ENCODE results near the gene GID8. TPM values are rescaled to one million over a fixed set of nuclear protein-coding genes. Genes with fewer than 3 reads are reported as not detected.

The GID8 gene
- total RNA-seq, 1 donor from 2014 or later: 35.8 TPM

DNA sequence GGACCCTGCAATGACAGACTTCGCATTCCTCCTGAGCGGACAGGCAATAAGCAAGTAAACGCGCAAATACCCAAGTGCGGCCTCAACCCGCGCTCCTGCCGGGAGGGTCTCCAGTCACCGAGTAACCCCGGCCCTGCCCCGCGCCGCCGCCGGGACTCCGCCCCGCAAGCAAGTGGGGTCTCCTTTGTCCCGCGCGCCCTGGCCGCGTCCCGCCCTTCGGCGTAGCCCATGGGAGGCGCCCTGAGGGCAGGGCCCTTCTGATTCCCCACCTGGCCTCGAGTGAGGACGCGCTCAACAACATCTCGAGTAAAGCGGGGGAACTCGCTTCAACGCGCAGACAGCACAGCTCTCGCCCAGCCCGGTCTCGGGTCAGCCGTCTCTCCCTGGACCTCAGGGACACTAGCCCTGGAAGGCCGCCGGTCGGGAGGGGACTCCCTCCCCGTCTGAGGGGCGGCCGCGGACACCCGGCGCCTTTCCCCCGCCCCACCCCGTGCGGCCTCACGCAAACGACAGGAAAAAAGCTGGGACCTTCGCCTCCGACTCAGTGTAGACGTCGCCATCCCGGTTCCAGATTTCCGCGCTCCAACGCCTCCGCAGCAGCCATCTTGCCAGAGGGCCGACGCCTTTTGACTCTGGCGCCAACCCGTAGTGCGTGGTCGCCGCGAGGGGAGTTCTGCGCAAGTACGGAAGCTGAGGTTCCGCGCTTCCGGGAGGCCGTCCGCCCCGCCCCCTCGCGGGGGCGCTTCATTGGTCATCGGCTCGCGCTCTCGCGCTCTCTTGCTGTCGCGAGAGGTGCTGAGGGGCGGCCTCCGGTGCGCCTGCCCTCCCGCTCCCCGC, 461 bp upstream of the GID8 start:
- H3K27me3 Mint-ChIP-seq (ENCODE audit: unreplicated experiment): no peaks in the 10 kb centered on the region
- H3K27ac Mint-ChIP-seq (ENCODE audit: unreplicated experiment): peak overlapping the region; percentile 96
- peaks cover 27% of the 10 kb centered on the region for H3K4me1 Mint-ChIP-seq (ENCODE audit: unreplicated experiment)
- TF ChIP-seq, protein P1, sequence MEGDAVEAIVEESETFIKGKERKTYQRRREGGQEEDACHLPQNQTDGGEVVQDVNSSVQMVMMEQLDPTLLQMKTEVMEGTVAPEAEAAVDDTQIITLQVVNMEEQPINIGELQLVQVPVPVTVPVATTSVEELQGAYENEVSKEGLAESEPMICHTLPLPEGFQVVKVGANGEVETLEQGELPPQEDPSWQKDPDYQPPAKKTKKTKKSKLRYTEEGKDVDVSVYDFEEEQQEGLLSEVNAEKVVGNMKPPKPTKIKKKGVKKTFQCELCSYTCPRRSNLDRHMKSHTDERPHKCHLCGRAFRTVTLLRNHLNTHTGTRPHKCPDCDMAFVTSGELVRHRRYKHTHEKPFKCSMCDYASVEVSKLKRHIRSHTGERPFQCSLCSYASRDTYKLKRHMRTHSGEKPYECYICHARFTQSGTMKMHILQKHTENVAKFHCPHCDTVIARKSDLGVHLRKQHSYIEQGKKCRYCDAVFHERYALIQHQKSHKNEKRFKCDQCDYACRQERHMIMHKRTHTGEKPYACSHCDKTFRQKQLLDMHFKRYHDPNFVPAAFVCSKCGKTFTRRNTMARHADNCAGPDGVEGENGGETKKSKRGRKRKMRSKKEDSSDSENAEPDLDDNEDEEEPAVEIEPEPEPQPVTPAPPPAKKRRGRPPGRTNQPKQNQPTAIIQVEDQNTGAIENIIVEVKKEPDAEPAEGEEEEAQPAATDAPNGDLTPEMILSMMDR (IDR thresholded peaks at IDR 0.05): no peak
- no peak overlapping the region for H3K4me3 Mint-ChIP-seq (ENCODE audit: unreplicated experiment)
- DNase-seq (ENCODE audit: extremely low spot score, unreplicated experiment): peak; percentile 99
- peaks cover 7% of the 10 kb centered on the region for H3K36me3 Mint-ChIP-seq (ENCODE audit: unreplicated experiment)
- H3K9me3 Mint-ChIP-seq (ENCODE audit: unreplicated experiment): no peaks in the 10 kb centered on the region

DNA sequence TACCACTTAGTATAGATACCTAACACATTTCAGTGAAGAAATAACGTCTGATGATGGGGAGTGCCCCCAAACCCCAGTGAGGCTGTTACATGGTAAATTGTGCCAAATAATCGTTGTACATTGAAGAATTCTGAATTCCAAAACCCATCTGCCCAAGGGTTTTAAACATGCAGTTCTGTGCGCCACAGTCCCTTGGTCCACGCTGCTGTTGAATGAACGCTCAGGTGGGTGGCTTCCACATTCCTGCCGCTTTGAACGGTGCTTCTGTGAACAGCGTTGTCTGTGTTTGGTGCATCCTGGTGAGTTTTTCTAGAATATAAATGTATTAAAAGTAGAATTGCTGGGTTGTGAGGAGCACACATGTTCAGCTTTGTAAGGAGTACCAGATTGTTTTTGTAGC, 2.9 kb downstream of the GID8 start:
- H3K27ac Mint-ChIP-seq (ENCODE audit: unreplicated experiment): no peak overlapping the region
- no peaks in the 10 kb centered on the region for H3K27me3 Mint-ChIP-seq (ENCODE audit: unreplicated experiment)
- DNase-seq (ENCODE audit: extremely low spot score, unreplicated experiment): no peak
- no peaks in the 10 kb centered on the region for H3K9me3 Mint-ChIP-seq (ENCODE audit: unreplicated experiment)
- TF ChIP-seq, protein P1 (IDR thresholded peaks at IDR 0.05): no peak
- peaks cover 20% of the 10 kb centered on the region for H3K36me3 Mint-ChIP-seq (ENCODE audit: unreplicated experiment)
- H3K4me1 Mint-ChIP-seq (ENCODE audit: unreplicated experiment): peaks cover 27% of the 10 kb centered on the region
- no peak overlapping the region for H3K4me3 Mint-ChIP-seq (ENCODE audit: unreplicated experiment)

DNA sequence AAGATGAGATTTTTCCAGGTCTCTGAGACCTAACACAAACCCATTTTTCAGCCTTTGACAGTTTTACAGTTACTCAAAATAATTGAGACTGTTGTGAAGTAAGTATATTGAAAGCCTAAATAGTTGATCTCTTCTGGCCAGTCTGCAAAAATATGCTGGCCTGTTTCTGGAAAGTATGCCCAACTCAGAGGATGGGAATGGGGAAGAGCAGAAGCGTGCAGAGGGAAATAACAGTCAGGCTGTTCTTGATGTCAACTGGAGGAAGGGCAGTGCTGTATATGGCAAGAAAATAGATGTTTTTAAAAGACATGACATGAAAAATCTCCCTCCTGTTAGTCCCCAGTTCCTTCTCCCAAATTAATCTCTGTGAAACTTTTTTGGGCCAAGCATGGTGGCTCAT, 3.8 kb downstream of the GID8 start:
- peaks cover 24% of the 10 kb centered on the region for H3K4me1 Mint-ChIP-seq (ENCODE audit: unreplicated experiment)
- TF ChIP-seq, protein P1 (IDR thresholded peaks at IDR 0.05): no peak
- H3K9me3 Mint-ChIP-seq (ENCODE audit: unreplicated experiment): no peaks in the 10 kb centered on the region
- H3K27ac Mint-ChIP-seq (ENCODE audit: unreplicated experiment): no peak overlapping the region
- peaks cover 24% of the 10 kb centered on the region for H3K36me3 Mint-ChIP-seq (ENCODE audit: unreplicated experiment)
- H3K27me3 Mint-ChIP-seq (ENCODE audit: unreplicated experiment): no peaks in the 10 kb centered on the region
- no peak overlapping the region for H3K4me3 Mint-ChIP-seq (ENCODE audit: unreplicated experiment)
- DNase-seq (ENCODE audit: extremely low spot score, unreplicated experiment): no peak

DNA sequence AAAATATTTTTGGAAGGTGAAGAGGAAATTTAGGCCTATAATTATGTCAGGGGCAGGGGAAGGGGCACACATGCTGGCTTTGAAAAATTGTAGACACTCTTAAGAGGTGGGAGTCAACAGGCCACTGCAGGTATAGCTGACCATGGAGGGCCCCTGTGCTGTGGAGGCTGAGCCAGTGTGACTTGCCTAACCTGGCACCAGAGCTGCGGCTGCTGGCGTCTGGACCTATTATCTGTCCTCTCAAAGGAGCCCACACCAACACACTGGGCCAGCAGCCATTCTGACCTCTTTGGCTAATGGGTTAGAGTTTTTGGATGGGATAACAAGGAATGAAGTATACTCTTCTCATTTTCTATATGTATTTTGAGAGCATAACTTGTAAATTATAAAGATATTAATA, 4.5 kb downstream of the GID8 start:
- H3K9me3 Mint-ChIP-seq (ENCODE audit: unreplicated experiment): no peaks in the 10 kb centered on the region
- no peaks in the 10 kb centered on the region for H3K27me3 Mint-ChIP-seq (ENCODE audit: unreplicated experiment)
- H3K36me3 Mint-ChIP-seq (ENCODE audit: unreplicated experiment): peaks cover 30% of the 10 kb centered on the region
- H3K27ac Mint-ChIP-seq (ENCODE audit: unreplicated experiment): no peak overlapping the region
- H3K4me1 Mint-ChIP-seq (ENCODE audit: unreplicated experiment): peaks cover 21% of the 10 kb centered on the region
- no peak for DNase-seq (ENCODE audit: extremely low spot score, unreplicated experiment)
- H3K4me3 Mint-ChIP-seq (ENCODE audit: unreplicated experiment): no peak overlapping the region
- TF ChIP-seq, protein P1 (IDR thresholded peaks at IDR 0.05): no peak

DNA sequence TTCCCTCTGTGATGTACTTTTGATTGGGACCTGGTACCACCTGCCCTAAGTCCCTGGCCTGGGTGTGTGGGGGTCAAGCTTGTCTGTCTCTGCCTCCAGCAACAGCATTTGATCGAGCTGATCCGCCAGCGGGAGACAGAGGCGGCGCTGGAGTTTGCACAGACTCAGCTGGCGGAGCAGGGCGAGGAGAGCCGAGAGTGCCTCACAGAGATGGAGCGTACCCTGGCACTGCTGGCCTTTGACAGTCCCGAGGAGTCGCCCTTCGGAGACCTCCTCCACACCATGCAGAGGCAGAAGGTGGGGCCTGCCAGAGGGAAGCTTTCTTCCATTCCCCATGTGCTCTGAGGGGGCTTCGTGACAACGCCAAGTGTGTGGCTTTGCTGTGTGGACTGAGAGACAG, 5.4 kb downstream of the GID8 start:
- Mint-ChIP-seq H3K36me3 (ENCODE audit: unreplicated experiment) (peaks cover 36% of the 10 kb centered on the region), H3K4me1 (ENCODE audit: unreplicated experiment) (peaks cover 20% of the 10 kb centered on the region), H3K27me3 (ENCODE audit: unreplicated experiment) (no peaks in the 10 kb centered on the region), H3K9me3 (ENCODE audit: unreplicated experiment) (no peaks in the 10 kb centered on the region), H3K4me3 (ENCODE audit: unreplicated experiment) (no peak overlapping the region), H3K27ac (ENCODE audit: unreplicated experiment) (no peak overlapping the region)
- TF ChIP-seq, protein P1 (IDR thresholded peaks at IDR 0.05): no peak
- DNase-seq (ENCODE audit: extremely low spot score, unreplicated experiment): no peak

Measured in osteocyte (in vitro differentiated cells).